H9 (cell line): ENCODE measurements around the gene CRYBB1. TPM values are rescaled to one million over a fixed set of nuclear protein-coding genes. Genes with fewer than 3 reads are reported as not detected.

Experiments
- DNase-seq: peaks from one replicate; pipeline ENCODE4 v3.0.0-alpha.2; 2017
- H2AFZ ChIP-seq: one replicate; pipeline ENCODE4 v1.6.1; 2013; ENCODE audit warnings: mild to moderate bottlenecking, low read length, control low read depth, moderate library complexity
- H2AK5ac ChIP-seq: 2 replicates; pipeline ENCODE4 v1.6.1; 2013; ENCODE audit warnings: low read length, control low read depth, mixed read lengths; ENCODE audit not compliant: insufficient read length
- H2BK120ac ChIP-seq: one replicate; pipeline ENCODE4 v1.6.1; 2013; ENCODE audit warnings: low read depth, mild to moderate bottlenecking, low read length, control low read depth, inconsistent platforms; ENCODE audit not compliant: poor library complexity, severe bottlenecking
- H2BK12ac ChIP-seq: 2 replicates; pipeline ENCODE4 v1.6.1; 2013; ENCODE audit warnings: low read length, control low read depth, mixed read lengths, low read depth; ENCODE audit not compliant: insufficient read length
- H2BK15ac ChIP-seq: 2 replicates; pipeline ENCODE4 v1.6.1; 2013; ENCODE audit warnings: low read depth, low read length, control low read depth
- H2BK20ac ChIP-seq: one replicate; pipeline ENCODE4 v1.6.1; 2013; ENCODE audit warnings: low read depth, mild to moderate bottlenecking, low read length, control low read depth, inconsistent platforms; ENCODE audit not compliant: poor library complexity, severe bottlenecking
- H2BK5ac ChIP-seq: 2 replicates; pipeline ENCODE4 v1.6.1; 2013; ENCODE audit warnings: low read length, control low read depth, mixed read lengths; ENCODE audit not compliant: insufficient read length
- H3K14ac ChIP-seq: 2 replicates; pipeline ENCODE4 v1.6.1; 2013; ENCODE audit warnings: low read length, control low read depth; ENCODE audit not compliant: insufficient read depth
- H3K18ac ChIP-seq: 2 replicates; pipeline ENCODE4 v1.6.1; 2013; ENCODE audit warnings: low read depth, mild to moderate bottlenecking, mixed read lengths, low read length, control low read depth; ENCODE audit not compliant: insufficient read length
- H3K23ac ChIP-seq: 2 replicates; pipeline ENCODE4 v1.6.1; 2013; ENCODE audit warnings: low read length, control low read depth, mixed read lengths, low read depth; ENCODE audit not compliant: insufficient read length
- H3K23me2 ChIP-seq: 2 replicates; pipeline ENCODE4 v1.6.1; 2013; ENCODE audit warnings: low read depth, mild to moderate bottlenecking, mixed read lengths, low read length, control low read depth; ENCODE audit not compliant: insufficient read length, poor library complexity, severe bottlenecking
- H3K27ac ChIP-seq: 2 replicates; pipeline ENCODE4 v1.5.1; 2013; ENCODE audit warnings: low read length, control low read depth, mixed read lengths, low read depth; ENCODE audit not compliant: insufficient read length
- H3K27me3 ChIP-seq: 2 replicates; pipeline ENCODE4 v1.6.1; 2013; ENCODE audit warnings: low read length, control low read depth, inconsistent platforms; ENCODE audit not compliant: insufficient read depth
- H3K4ac ChIP-seq: 2 replicates; pipeline ENCODE4 v1.6.1; 2013; ENCODE audit warnings: low read depth, mild to moderate bottlenecking, control low read depth, inconsistent platforms, low read length, moderate library complexity
- H3K4me1 ChIP-seq: 2 replicates; pipeline ENCODE4 v1.6.1; 2013; ENCODE audit warnings: low read length, control low read depth, inconsistent platforms; ENCODE audit not compliant: insufficient read depth
- H3K4me2 ChIP-seq: 2 replicates; pipeline ENCODE4 v1.6.1; 2013; ENCODE audit warnings: low read length, control low read depth, mixed read lengths; ENCODE audit not compliant: insufficient read length, insufficient read depth
- H3K56ac ChIP-seq: 2 replicates; pipeline ENCODE4 v1.6.1; 2013; ENCODE audit warnings: low read depth, mild to moderate bottlenecking, mixed read lengths, low read length, control low read depth; ENCODE audit not compliant: insufficient read length
- H3K79me1 ChIP-seq: 2 replicates; pipeline ENCODE4 v1.6.1; 2013; ENCODE audit warnings: low read depth, mild to moderate bottlenecking, moderate library complexity, low read length, control low read depth, inconsistent platforms; ENCODE audit not compliant: insufficient read depth, poor library complexity, severe bottlenecking
- H3K79me2 ChIP-seq: 2 replicates; pipeline ENCODE4 v1.6.1; 2013; ENCODE audit warnings: low read length, control low read depth, inconsistent platforms; ENCODE audit not compliant: insufficient read depth
- H3K9ac ChIP-seq: 2 replicates; pipeline ENCODE4 v1.6.1; 2013; ENCODE audit warnings: low read length, control low read depth, mixed read lengths; ENCODE audit not compliant: insufficient read length; ENCODE audit errors: extremely low read depth
- H3K9me3 ChIP-seq: one replicate; pipeline ENCODE4 v1.6.1; 2013; ENCODE audit warnings: low read depth, low read length, inconsistent platforms; ENCODE audit not compliant: control insufficient read depth
- H3T11ph ChIP-seq: one replicate; pipeline ENCODE4 v1.6.1; 2013; ENCODE audit warnings: mild to moderate bottlenecking, low read length, control low read depth, inconsistent platforms
- H4K20me1 ChIP-seq: one replicate; pipeline ENCODE4 v1.6.1; 2013; ENCODE audit not compliant: control insufficient read depth, insufficient read length, insufficient read depth
- H4K5ac ChIP-seq: 2 replicates; pipeline ENCODE4 v1.6.1; 2013; ENCODE audit warnings: low read depth, mild to moderate bottlenecking, mixed read lengths, low read length, control low read depth; ENCODE audit not compliant: insufficient read length
- H4K8ac ChIP-seq: replicated peaks from 2 replicates; pipeline ENCODE4 v1.6.1; 2013; ENCODE audit warnings: low read length, control low read depth, mixed read lengths, low read depth; ENCODE audit not compliant: insufficient read length
- H4K91ac ChIP-seq: 2 replicates; pipeline ENCODE4 v1.6.1; 2013; ENCODE audit warnings: low read depth, mild to moderate bottlenecking, moderate library complexity, mixed read lengths, low read length, control low read depth; ENCODE audit not compliant: insufficient read length
- H3K27ac Mint-ChIP-seq, 3 experiments: 2 replicates in 2 of 3; 3 replicates in 1 of 3; pipeline ENCODE4 v1.8.0; 2020 to 2021; ENCODE audit warnings: mixed read lengths in 3 of 3, mild to moderate bottlenecking in 1 of 3, moderate library complexity in 1 of 3
- H3K27me3 Mint-ChIP-seq: 2 replicates; pipeline ENCODE4 v1.8.0; 2021; ENCODE audit warnings: low read depth, mild to moderate bottlenecking, moderate library complexity, mixed read lengths
- H3K36me3 Mint-ChIP-seq, 3 experiments: 2 replicates in 2 of 3; 3 replicates in 1 of 3; pipeline ENCODE4 v1.8.0; 2020 to 2021; ENCODE audit warnings: low read depth in 3 of 3, mixed read lengths in 3 of 3; ENCODE audit not compliant: insufficient read depth in 1 of 3
- H3K4me1 Mint-ChIP-seq, 2 experiments: 2 replicates each; pipeline ENCODE4 v1.8.0; 2020; ENCODE audit warnings: mixed read lengths in 2 of 2
- H3K4me3 Mint-ChIP-seq, 2 experiments: 2 replicates in 1 of 2; 3 replicates in 1 of 2; pipeline ENCODE4 v1.8.0; 2020 to 2021; ENCODE audit warnings: mild to moderate bottlenecking in 2 of 2, mixed read lengths in 2 of 2, moderate library complexity in 1 of 2
- H3K9me3 Mint-ChIP-seq, 2 experiments: 2 replicates in 1 of 2; 3 replicates in 1 of 2; pipeline ENCODE4 v1.8.0; 2020; ENCODE audit warnings: mild to moderate bottlenecking in 2 of 2, mixed read lengths in 2 of 2, moderate library complexity in 1 of 2
- WGBS: extraction: QIAGEN DNeasy Blood & Tissue Kit; methylation state at CpG from one replicate; pipeline ENCODE4 v1.1.7; 2013; ENCODE audit warnings: missing lambda C conversion rate, low lambda C conversion rate, mixed read lengths; ENCODE audit not compliant: insufficient read length; ENCODE audit errors: extremely low coverage; 5-methylcytosine and 5-hydroxymethylcytosine counted together
- total RNA-seq: library from RNA; stranded (reverse); gene quantifications from 2 replicates; pipeline ENCODE4 v1.2.1, GENCODE V29; 2021
- TF ChIP-seq, protein P1 (sequence below): fragments of 200-600 bp; sonication (generic); conservative IDR thresholded peaks from 3 replicates; pipeline ENCODE4 v1.8.0; 2021; ENCODE audit warnings: antibody characterized with exemption, mild to moderate bottlenecking

CRYBB1 gene
- total RNA-seq, 1 experiment from 2014 or later = 5.4 TPM

DNA sequence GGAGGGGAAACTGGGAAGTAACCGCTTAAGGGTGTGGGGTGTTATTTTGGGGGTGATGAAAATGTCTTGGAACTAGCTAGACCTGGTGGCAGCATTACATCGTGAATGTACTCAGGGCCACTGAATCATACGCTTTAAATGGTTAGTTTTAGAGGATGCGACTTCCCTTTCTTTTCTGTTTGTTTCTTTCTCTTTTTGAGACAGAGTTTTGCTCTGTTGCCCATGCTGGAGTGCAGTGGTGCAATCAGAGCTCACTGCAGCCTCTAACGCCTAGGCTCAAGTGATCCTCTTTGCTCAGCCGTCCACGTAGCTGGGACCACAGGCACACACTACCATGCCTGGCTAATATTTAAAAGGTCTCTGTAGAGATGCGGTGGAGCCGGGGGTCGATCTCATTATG is 34.0 kb upstream of the CRYBB1 start:
- H3K23ac ChIP-seq = no peak overlapping the region
- TF ChIP-seq, protein P1, sequence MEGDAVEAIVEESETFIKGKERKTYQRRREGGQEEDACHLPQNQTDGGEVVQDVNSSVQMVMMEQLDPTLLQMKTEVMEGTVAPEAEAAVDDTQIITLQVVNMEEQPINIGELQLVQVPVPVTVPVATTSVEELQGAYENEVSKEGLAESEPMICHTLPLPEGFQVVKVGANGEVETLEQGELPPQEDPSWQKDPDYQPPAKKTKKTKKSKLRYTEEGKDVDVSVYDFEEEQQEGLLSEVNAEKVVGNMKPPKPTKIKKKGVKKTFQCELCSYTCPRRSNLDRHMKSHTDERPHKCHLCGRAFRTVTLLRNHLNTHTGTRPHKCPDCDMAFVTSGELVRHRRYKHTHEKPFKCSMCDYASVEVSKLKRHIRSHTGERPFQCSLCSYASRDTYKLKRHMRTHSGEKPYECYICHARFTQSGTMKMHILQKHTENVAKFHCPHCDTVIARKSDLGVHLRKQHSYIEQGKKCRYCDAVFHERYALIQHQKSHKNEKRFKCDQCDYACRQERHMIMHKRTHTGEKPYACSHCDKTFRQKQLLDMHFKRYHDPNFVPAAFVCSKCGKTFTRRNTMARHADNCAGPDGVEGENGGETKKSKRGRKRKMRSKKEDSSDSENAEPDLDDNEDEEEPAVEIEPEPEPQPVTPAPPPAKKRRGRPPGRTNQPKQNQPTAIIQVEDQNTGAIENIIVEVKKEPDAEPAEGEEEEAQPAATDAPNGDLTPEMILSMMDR = no peak
- no peak overlapping the region for H4K91ac ChIP-seq
- no peak overlapping the region for H4K5ac ChIP-seq
- no peaks in the 10 kb centered on the region for H3K27me3 ChIP-seq
- no peaks in the 10 kb centered on the region for H3K79me2 ChIP-seq
- no peak overlapping the region for H2BK120ac ChIP-seq
- Mint-ChIP-seq H3K27me3 (peaks cover 19% of the 10 kb centered on the region), H3K4me3 (no peak overlapping the region), H3K27ac (peak overlapping the region in 1 of 3 experiments; percentile 13; a peak in 1 of 7 replicates), H3K4me1 (peaks cover 51 to 60% of the 10 kb centered on the region in 2 experiments), H3K9me3 (no peaks in the 10 kb centered on the region; a peak in 1 of 5 replicates), H3K36me3 (no peaks in the 10 kb centered on the region)
- DNase-seq = no peak
- H4K8ac ChIP-seq = no peak overlapping the region
- H2BK20ac ChIP-seq = no peak overlapping the region
- H3K4me1 ChIP-seq = peaks cover 15% of the 10 kb centered on the region; the same call in 1 of the 2 replicates
- H3K27ac ChIP-seq = no peak overlapping the region
- H3K4me2 ChIP-seq = no peak overlapping the region
- H3K18ac ChIP-seq = no peak overlapping the region
- no peaks in the 10 kb centered on the region for H3K9me3 ChIP-seq
- H2AK5ac ChIP-seq = no peak overlapping the region
- H3K9ac ChIP-seq = no peak overlapping the region
- H2BK15ac ChIP-seq = no peak overlapping the region
- no peak overlapping the region for H2BK12ac ChIP-seq
- H3K4ac ChIP-seq = no peak overlapping the region
- no peak overlapping the region for H3K14ac ChIP-seq
- peaks cover under 1% of the 10 kb centered on the region for H3K23me2 ChIP-seq
- no peaks in the 10 kb centered on the region for H4K20me1 ChIP-seq
- H2AFZ ChIP-seq = no peak overlapping the region
- no peaks in the 10 kb centered on the region for H3K79me1 ChIP-seq
- no peak overlapping the region for H3K56ac ChIP-seq
- no peak overlapping the region for H3T11ph ChIP-seq
- H2BK5ac ChIP-seq = no peak overlapping the region
- WGBS = no CpG with 5 or more reads among the region's 10 CpGs
